ENCODE results near the gene PAEP. TPM values are rescaled to one million over a fixed set of nuclear protein-coding genes. Genes with fewer than 3 reads are reported as not detected.
A peak's percentile ranks its signal among the peaks of the same experiment; 100 is the strongest.
"Not testable (repeated sequence)": the region's sequence is repeated elsewhere in the genome, so short reads cannot be mapped to it uniquely, and the experiment has no call there.

PAEP gene
- total RNA-seq, 1 experiment from 2014 or later, result not detected

DNA sequence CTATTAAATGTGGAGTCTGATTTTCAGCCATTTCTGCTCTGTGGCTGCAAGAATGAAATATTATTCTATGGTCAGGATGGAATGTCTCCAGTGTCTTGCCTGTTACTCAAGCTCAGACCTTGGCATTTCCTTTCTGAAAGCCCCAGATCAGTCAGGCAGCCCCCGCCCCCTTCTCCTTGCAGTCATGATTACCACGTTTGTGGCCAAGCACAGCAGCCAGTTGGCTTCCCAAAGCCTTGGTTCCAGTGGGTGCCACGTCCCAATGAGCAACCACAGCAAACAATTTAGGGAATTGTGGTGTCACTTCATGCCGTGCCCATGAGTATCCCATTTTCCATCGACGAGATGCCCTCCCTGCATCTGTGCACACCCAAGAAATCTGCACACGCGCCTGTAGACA, 25.3 kb upstream of the PAEP start:
- no TSS peak for BruUV-seq (replicated peaks)
- DNase-seq (ENCODE audit: unreplicated experiment), result no peak
- Mint-ChIP-seq H3K9me3 (ENCODE audit: unreplicated experiment) (no peaks in the 10 kb centered on the region), H3K27me3 (ENCODE audit: insufficient read depth, unreplicated experiment) (peaks cover 70% of the 10 kb centered on the region), H3K4me3 (ENCODE audit: unreplicated experiment) (no peak overlapping the region), H3K4me1 (ENCODE audit: insufficient read depth, unreplicated experiment) (no peaks in the 10 kb centered on the region), H3K36me3 (ENCODE audit: insufficient read depth, unreplicated experiment) (no peaks in the 10 kb centered on the region), H3K27ac (ENCODE audit: low read depth, unreplicated experiment) (no peak overlapping the region)
- TF ChIP-seq, protein P1, sequence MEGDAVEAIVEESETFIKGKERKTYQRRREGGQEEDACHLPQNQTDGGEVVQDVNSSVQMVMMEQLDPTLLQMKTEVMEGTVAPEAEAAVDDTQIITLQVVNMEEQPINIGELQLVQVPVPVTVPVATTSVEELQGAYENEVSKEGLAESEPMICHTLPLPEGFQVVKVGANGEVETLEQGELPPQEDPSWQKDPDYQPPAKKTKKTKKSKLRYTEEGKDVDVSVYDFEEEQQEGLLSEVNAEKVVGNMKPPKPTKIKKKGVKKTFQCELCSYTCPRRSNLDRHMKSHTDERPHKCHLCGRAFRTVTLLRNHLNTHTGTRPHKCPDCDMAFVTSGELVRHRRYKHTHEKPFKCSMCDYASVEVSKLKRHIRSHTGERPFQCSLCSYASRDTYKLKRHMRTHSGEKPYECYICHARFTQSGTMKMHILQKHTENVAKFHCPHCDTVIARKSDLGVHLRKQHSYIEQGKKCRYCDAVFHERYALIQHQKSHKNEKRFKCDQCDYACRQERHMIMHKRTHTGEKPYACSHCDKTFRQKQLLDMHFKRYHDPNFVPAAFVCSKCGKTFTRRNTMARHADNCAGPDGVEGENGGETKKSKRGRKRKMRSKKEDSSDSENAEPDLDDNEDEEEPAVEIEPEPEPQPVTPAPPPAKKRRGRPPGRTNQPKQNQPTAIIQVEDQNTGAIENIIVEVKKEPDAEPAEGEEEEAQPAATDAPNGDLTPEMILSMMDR (IDR thresholded peaks at IDR 0.05; ENCODE audit: unreplicated experiment), result no peak
- POLR2A ChIA-PET, result no interaction called here
- CTCF ChIA-PET, result interaction anchor here (0.6 kb wide), 1 partner anchor 756 kb away, joined by 3 read pairs; no protein-coding TSS in a partner anchor
- intact Hi-C loops (cut with micrococcal nuclease), result no loop called here

DNA sequence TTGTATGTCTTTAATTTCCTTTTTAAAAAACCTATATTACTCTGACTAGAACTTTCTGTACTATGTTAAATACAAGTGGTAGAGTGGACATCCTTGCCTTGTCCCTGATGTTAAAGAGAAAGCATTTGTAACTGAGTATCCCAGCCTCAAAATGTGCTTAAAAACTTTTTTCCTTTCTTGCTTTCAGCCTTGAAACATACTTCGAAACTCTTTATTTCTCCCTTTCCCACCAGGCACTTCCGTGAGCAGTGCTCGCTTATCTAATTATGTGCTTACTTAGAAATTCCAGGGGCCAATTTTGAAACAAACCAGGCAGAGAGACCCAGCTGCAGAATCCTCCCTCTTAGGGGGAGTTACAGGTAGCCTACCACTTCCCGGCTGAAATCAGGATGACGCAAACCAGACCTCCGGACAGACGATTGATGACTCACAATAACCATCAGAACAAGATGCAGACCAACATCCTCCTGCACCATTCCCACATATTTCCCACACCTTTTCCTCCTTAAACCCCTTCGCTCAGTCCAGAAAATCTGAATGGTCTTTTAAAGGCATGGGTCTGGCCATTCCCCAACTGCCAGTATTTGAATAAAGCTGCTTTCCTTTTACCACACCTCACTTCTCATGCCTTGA, 18.2 kb upstream of the PAEP start:
- intact Hi-C loops (cut with micrococcal nuclease); POLR2A ChIA-PET; H3K4me1 Mint-ChIP-seq (ENCODE audit: insufficient read depth, unreplicated experiment); H3K27ac Mint-ChIP-seq (ENCODE audit: low read depth, unreplicated experiment); H3K9me3 Mint-ChIP-seq (ENCODE audit: unreplicated experiment); H3K4me3 Mint-ChIP-seq (ENCODE audit: unreplicated experiment); CTCF ChIA-PET; H3K36me3 Mint-ChIP-seq (ENCODE audit: insufficient read depth, unreplicated experiment); BruUV-seq (replicated peaks): not testable (repeated sequence)
- DNase-seq (ENCODE audit: unreplicated experiment), result peak; percentile 41
- H3K27me3 Mint-ChIP-seq (ENCODE audit: insufficient read depth, unreplicated experiment), result peaks cover 68% of the 10 kb centered on the region

DNA sequence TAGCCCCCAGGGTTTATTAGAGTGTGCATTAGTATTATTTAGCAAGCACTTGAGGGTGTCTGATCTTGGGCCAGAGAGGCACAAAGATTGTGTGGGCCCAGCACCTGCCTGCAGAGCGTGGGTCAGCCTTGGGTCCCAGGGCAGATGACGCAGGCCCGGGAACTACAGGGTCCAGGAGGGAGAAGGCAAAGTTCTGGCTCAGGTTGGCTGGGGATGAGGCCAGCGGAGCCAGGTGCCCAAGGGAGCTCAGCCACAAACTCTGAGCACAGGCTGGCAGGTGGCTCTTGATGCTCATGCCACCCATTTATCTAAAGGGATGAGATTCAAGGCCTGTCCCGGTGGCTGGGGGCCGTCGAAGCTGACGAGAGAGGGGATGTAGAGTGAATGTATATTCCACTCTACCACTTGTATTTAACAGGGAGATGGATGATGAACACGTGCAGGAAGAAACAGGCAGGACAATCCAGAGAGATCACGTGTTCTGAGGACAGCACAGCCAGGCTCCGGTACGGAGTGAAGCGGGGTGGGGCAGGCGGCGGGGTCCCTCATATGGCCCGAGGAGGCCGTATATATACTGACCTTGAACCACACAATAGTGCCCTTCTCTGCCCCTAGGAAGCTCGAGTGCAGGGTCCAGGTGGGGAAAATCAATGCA, 16.4 kb upstream of the PAEP start:
- Mint-ChIP-seq H3K27ac (ENCODE audit: low read depth, unreplicated experiment) (no peak overlapping the region), H3K4me3 (ENCODE audit: unreplicated experiment) (no peak overlapping the region), H3K36me3 (ENCODE audit: insufficient read depth, unreplicated experiment) (no peaks in the 10 kb centered on the region), H3K27me3 (ENCODE audit: insufficient read depth, unreplicated experiment) (peaks cover 50% of the 10 kb centered on the region), H3K4me1 (ENCODE audit: insufficient read depth, unreplicated experiment) (peaks cover 5% of the 10 kb centered on the region), H3K9me3 (ENCODE audit: unreplicated experiment) (no peaks in the 10 kb centered on the region)
- no peak for DNase-seq (ENCODE audit: unreplicated experiment)
- intact Hi-C loops (cut with micrococcal nuclease), result no loop called here
- POLR2A ChIA-PET, result interaction anchor here (0.7 kb wide), 1 partner anchor 16 kb away, joined by 3 read pairs; no protein-coding TSS in a partner anchor
- TF ChIP-seq, protein P1 (IDR thresholded peaks at IDR 0.05; ENCODE audit: unreplicated experiment), result no peak
- BruUV-seq (replicated peaks), result no TSS peak
- CTCF ChIA-PET, result no interaction called here

DNA sequence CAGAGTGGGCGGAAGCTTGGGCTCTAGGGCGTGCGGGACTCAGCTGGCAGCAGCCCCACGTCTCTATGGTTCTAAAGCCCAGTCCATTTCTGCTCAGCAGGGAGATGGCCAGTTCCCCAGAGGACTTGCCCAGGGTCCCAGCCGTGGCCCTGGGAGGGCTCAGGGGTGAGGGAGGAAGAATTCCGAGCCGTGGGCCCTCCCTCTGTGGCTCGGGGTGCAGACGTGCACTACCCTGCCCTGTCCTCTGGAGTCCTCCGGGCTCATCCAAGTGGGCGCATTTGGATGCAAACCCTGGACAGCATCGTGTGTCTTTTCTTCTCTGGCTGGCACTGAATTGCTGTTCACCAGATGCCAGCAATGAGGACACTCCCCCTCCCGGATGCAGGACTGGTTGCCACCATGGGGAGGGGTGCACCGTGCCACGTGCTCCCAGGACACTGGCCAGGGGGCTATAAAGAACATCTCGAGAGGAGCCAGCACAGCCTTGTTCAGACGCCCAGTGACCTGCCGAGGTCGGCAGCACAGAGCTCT, 15.8 kb upstream of the PAEP start, which contains the start of gene OBP2A:
OBP2A (plus strand) TSS at position 481 of the 531 bp plus-strand sequence. CDS start 55 bp downstream, outside the sequence.
- H3K9me3 Mint-ChIP-seq (ENCODE audit: unreplicated experiment); H3K4me1 Mint-ChIP-seq (ENCODE audit: insufficient read depth, unreplicated experiment); H3K36me3 Mint-ChIP-seq (ENCODE audit: insufficient read depth, unreplicated experiment); CTCF ChIA-PET; H3K4me3 Mint-ChIP-seq (ENCODE audit: unreplicated experiment); H3K27ac Mint-ChIP-seq (ENCODE audit: low read depth, unreplicated experiment); BruUV-seq (replicated peaks); DNase-seq (ENCODE audit: unreplicated experiment); intact Hi-C loops (cut with micrococcal nuclease); POLR2A ChIA-PET: not testable (repeated sequence)
- H3K27me3 Mint-ChIP-seq (ENCODE audit: insufficient read depth, unreplicated experiment), result peaks cover 44% of the 10 kb centered on the region

DNA sequence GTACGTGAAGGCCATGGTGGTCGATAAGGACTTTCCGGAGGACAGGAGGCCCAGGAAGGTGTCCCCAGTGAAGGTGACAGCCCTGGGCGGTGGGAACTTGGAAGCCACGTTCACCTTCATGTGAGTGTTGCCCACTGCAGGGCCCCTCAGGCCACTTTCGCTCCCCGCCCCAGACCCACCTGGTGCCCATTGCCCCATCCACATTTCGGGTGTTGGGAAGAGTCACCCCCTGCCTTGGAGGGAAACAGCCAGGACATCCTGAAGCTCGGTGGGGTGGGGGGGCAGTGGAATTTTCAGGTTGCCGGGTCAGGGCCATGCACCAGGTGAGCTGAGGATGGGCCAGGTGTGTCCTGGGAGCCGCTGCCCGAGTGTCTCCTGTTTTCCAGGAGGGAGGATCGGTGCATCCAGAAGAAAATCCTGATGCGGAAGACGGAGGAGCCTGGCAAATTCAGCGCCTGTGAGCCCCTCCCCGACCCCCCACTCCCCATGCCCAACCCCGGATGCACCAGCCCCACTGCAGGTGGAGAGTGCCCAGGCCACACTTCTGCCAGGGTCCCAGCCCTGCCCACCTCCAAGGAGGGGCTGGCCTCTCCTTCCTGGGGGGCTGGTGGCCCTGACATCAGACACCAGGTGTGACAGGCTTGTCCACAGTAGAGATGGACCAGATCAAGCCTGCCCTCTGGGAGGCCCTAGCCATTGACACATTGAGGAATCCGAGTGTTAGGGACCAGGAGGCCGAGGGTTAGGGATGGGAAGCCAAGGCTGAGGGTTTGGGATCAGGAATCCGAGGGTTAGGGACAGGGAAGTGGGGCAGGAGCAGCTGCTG, 14.6 kb upstream of the PAEP start:
- H3K4me3 Mint-ChIP-seq (ENCODE audit: unreplicated experiment); intact Hi-C loops (cut with micrococcal nuclease); H3K4me1 Mint-ChIP-seq (ENCODE audit: insufficient read depth, unreplicated experiment); H3K27ac Mint-ChIP-seq (ENCODE audit: low read depth, unreplicated experiment); POLR2A ChIA-PET; BruUV-seq (replicated peaks); CTCF ChIA-PET; H3K9me3 Mint-ChIP-seq (ENCODE audit: unreplicated experiment); H3K36me3 Mint-ChIP-seq (ENCODE audit: insufficient read depth, unreplicated experiment); DNase-seq (ENCODE audit: unreplicated experiment): not testable (repeated sequence)
- H3K27me3 Mint-ChIP-seq (ENCODE audit: insufficient read depth, unreplicated experiment), result peaks cover 31% of the 10 kb centered on the region
